Midbrain (tissue), 1 donor: ENCODE measurements around the gene ANKHD1.
"Not testable (repeated sequence)": the region's sequence is repeated elsewhere in the genome, so short reads cannot be mapped to it uniquely, and the experiment has no call there.

Source experiments
- DNase-seq: peaks from one replicate; lab custom pipeline; 2025; lab: John Stamatoyannopoulos, UW

Gene ANKHD1

DNA sequence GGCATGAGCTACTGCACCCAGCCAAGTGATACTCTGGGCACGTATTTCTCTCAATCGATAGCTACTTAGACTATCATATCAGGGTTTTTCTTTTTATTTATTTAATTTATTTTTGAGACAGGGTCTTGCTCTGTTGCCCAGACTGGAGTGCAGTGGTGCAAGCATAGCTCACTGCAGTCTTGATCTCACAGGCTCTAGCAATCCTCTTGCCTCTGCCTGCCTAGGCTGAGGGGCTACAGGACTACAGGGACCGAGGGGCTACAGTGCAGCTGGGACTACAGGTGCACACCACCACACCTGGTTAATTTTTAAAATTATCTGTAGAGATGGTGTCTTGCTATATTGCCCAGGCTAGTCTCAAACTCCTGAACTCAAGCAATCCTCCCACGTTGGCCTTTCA is 20.3 kb upstream of the ANKHD1 start:
- no peak for DNase-seq

DNA sequence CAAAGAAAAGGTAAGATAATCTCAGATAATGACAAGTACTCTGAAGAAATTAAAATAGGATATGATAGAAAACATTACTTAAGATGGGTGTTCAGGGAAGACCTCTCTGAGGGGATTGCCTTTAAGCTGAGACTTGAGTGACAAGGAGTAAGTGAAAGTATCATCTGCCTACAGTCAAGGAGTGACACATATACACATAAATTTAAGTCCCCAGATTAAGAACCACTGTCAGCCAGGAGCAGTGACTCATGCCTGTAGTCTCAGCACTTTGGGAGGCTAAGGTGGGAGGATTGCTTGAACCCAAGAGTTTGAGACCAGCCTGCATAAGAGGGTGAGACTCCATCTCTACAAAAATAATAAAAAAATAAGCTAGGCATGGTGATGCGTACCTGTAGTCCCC is 19.7 kb upstream of the ANKHD1 start:
- DNase-seq: no peak

DNA sequence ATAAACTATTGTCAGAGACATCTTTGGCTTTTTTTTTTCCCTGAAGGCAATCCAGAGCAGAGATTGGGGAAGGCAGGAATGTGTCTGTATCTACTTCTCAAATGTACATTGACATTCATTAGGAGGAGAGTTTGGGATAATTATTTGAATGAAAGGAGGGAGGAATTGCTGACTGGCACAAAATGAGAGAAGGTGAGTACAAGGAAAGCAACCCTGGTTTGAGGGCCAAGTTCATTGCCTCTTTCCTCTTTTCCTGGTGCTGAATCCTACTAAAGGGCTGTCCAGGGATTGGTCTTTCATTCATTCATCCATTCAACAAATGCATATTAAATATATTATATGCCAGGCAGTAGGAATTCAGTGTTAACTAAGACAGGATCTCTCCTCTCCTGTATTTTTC is 18.8 kb upstream of the ANKHD1 start:
- no peak for DNase-seq

DNA sequence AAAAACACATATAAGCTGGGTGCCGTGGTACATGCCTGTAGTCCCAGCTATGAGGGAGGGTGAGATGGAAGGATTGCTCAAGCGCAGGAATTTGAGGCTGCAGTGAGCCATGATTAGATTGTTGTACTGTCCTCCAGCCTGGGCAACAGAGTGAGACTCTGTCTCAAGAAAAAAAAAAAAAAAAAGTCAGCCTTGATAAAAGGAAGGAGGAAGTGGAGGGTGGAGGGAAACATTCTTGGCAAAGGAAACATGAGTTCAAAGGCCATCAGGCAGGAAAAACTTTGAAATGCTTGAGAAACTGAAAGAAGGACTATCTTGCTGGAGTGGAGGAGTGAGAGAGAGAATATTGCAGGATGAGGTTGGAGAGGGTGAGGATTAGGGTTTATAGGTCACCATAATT is 18.3 kb upstream of the ANKHD1 start:
- DNase-seq: no peak

DNA sequence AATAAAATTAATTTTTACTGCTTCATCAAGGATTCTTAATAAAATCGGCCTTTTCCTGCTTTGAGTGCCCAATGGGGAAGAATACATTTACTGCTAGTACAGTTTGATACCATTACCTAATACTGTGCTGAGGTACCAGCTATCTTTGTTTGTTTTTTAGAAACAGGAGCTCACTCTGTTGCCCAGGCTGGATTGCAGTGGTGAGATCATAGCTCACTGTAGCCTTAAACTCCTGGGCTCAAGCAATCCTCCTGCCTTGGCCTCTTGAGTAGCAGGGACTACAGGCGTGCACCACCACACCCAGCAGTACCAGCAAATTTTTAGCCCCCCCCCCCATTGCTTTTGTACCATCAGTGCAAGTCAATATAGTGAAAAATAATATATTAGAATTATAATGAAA is 13.6 kb upstream of the ANKHD1 start:
- no peak for DNase-seq

DNA sequence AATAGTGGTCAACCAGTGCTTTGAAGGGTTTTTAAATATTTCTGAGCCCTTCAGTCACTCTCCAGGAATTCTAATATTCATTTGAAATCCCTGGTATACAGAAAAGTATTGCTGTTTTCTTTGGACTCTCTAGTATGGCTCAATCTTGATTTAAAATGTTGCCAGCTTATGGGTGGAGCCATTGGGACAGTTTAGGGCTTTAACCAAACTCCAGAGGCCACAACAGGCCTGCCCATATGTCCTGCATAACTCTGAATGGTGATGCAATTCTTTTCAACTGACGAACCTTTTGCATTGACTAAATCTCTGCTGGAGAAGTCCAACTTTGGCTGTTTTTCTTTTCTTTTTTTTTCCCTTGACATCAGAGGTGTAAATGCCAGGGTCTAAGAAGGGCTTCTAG is 10.3 kb upstream of the ANKHD1 start:
- DNase-seq: no peak

DNA sequence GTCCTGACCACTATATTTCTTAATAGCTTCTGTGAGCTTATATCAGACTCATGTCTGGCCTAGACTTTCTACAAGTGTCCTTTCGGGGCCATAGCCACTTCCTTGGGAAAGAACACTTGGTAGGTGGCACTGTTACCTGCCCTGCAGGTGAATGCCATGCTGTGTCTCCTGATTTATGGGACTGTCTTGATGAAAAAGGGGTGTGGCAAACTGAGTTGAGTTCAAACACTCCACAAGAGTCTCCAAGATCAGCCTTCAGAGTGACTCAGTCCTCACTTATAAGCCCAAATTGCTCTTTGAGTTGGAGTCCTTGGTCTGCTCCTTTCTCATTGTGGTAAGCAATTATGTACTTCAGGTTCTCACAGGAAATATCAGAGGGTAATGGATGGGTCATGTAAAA is 9.9 kb upstream of the ANKHD1 start:
- DNase-seq: no peak

DNA sequence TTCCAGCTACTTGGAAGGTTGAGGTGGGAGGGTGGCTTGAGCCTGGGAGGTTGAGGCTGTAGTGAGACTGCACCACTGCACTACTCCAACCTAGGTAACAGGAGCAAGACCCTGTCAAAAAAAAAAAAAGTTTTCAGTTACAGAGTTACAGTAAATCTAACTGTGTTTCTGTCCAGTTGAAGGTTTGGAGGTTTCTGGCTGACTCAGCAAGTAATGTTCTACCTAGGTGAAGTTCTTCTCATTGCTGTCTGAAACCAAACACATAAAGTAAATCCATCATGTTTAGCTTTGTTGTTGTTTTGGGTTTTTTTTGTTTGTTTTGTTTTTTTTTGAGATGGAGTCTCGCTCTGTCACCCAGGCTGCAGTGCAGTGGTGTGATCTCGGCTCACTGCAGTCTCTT is 7.9 kb upstream of the ANKHD1 start:
- no peak for DNase-seq

DNA sequence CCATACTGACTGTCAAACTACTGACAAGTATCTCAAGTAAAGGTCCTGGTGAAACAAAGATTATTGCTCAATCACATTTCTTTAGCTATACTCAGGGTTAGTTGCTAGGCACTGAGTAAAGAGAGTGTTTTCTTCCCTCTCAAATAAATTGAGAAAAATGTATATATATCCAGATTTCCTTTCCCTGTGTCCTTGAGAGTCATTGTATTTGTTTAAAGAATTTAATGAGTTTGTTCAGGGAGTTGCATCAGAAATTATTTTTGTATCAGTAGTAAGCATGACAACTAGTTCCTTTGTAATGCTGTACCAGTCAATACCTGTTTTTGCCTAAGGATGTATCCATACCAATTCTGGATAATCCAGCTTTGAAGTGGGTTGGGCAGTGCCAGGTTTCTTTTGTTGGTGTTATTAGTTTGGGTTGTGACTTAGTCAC is 3.2 kb upstream of the ANKHD1 start:
- DNase-seq: no peak

DNA sequence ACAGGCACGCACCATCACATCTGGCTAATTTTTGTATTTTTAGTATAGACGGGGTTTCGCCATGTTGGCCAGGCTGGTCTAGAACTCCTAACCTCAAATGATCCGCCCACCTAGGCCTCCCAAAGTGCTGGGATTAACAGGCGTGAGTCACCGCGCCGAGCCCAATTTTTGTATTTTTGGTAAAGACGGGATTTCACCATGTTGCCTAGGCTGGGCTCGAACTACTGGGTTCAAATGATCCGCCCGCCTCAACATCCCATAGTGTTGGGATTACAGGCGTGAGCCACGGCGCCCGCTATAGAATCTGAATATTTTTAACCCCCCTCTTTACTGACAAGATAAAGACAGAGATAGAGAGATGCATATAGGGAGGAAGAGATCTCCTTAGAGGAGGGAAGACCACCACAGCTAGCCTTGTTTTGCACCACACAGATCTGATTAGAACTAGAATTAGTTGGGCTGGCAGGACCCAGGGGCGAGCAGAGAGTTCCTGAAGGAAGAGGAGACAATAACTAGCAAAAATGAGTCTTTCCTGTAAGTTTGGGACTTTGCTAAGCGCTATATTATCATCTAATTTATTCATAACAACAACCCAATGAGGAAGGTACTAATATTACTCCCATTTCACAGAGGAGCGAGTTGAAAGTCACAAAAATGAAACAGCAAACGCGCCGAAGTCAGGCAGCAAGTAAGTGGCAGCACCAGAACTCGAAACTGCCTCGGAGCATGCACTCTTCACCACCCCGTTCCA is 1.5 kb upstream of the ANKHD1 start:
- DNase-seq: no peak

DNA sequence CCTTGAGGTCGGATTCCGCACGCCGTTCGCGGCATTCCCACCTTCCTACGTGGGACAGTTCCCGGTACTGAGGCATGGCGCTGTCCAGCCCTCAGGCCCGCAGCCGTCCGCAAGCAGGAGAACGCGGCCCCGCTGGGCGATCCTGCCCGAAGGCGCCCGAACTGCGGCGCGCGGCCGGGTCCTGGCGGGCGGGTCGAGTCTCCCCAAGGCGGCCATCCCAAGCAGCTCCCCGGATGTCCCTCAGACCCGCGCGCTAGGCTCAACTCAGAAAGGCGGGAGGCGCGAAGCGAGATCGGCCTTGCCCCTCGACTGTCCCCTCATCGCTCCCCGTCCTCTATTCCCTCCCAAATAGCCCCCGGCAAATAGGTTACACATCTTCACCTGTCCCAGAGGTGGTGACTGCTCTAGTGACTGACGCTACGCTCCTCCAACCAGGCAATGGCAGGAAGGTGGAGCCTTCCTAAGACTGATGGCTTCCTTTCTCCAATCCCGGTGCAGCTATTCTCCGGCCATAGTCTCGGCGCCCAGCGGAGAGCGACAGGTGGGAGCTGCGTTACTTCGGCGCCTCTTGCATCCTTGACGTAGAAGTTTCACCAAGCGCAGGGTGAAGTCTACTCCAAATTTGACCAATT is 787 bp upstream of the ANKHD1 start:
- peak; percentile 98 for DNase-seq

DNA sequence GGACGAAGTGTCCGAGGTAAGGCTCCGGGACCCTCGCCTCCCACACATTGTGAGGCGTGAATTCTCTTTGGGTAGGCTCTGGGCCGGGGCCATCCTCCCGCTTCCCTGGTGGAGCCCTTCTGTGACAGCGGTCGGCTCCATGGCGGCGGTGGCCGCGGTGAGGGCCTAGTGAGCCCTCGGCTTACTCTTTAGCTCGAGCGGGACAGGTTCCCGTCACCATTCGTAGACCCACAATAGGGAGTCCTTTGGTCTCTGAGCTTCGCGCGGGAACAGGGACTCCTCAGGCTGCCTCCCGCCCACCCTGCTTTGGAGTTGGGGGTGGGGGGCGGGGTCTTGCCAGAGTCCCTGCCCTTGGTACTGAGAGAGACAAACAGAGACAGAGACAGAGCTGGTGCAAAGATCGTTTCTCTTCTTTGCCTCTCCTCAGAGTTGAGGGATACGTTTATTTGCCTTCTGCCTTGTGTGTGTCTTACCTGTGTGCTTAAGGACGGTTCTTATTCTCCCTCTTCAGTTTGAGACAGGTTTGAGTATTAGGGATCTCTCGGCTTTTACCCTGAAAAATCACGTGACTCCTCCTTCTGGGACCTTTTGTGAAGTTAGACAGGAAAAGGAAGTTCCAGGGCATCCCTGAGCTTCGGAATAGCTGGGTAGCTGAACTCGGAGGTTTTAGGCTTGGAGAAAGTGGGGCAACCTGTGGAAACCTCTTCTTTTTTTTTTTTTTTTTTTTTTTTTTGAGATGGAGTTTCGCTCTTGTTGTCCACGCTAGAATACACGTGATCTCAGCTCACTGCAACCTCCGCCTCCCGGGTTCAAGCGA is 833 bp downstream of the ANKHD1 start:
- no peak for DNase-seq

DNA sequence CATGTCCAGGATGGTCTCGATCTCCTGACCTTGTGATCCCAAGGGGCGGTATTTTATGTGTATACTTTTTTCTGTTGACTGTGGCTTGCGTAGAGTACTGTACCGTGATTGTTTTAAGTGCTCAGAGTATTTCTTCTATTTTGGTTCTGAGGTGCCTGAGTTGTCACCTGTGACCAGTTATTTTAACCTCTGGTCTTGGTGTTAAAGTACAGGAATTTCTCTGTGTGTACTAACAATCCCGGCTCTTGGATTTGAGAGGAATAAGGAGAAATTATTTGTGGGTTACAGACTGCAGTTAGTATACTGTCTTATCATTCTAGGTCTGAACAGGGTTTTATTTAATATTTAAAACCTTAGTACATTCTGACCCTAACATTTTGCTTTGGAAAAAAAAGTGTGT is 2.0 kb downstream of the ANKHD1 start:
- DNase-seq: no peak

DNA sequence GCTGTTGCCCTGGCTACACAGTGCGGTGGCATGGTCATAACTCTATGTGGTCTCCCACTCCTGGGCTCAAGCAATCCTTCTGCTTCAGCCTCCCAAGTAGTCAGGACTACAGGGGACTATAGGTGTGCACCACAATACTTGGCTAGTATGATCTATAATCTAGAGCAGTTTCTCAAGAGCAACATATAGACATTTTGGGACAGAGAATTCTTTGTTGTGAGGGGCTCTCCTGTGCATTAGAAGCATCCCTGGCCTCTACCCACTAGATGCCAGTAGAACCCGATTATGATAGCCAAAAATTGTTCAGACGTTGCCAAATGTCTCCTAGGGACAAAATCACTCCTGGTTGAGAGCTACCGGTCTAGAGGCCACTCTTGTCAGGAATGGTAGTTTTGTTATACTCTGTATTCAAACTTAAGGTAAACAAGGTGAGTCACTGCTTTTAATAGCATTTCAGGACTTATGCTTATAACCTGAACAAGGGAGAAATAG is 7.2 kb downstream of the ANKHD1 start:
- DNase-seq: no peak

DNA sequence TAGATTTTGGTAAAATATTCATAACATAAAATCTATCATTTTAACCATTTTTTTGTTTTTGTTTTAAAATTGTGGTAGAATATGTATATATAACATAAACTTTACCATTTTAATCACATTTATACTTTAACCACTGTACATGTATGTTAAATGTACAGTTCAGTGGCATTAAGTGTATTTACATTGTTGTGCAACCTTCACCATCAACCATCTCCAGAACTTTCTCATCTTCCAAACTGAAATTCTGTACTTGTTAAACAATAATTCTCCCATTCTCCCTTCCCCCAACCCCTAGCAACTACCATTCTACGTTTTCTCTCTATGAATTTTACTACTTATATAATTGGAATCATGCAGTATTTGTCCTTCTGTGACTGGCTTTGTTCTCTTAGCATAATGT is 11.6 kb downstream of the ANKHD1 start:
- DNase-seq: no peak

DNA sequence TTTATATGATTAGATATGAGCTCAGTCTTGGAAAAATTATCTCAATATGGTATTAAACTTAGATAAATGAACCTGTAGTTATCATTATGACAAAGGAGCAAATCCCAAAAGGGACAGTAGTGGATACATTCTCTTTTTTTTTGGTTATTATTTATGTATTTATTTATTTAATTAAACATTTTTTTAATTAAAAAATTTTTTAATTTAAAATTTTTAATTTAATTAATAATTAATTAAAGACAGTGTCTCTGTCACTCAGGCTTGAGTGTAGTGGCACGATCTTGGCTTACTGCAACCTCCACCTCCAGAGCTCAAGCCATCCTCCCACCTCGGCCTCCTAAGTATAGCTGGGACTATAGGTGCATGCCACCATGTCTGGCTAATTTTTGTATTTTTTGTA is 15.6 kb downstream of the ANKHD1 start:
- no peak for DNase-seq

DNA sequence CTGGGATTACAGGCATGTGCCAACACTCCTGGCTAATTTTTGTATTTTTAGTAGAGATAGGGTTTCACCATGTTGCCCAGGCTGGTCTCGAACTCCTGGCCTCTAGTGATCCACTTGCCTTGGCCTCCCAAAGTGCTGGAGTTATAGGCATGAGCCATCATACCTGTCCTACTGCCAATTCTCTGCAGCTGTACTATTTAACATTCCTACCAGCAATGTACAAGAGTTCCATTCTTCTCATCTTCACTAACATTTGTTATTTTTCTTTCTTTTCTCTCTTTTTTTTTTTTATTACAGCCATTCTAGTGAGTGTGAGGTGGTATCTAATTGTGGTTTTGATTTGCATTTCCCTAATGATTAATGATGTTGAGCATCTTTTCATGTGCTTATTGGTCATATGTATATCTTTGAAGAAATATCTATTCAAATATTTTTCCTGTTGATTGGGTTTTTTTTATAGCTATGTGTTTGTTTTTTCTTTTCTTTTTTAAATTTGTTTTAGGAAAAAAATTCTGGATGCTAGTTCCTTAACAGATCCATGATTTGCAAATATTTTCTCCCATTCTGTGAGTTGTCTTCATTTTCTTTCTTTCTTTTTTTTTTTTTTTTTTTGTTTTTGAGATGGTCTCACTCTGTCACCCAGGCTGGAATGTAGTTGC is 17.4 kb downstream of the ANKHD1 start:
- no peak for DNase-seq

DNA sequence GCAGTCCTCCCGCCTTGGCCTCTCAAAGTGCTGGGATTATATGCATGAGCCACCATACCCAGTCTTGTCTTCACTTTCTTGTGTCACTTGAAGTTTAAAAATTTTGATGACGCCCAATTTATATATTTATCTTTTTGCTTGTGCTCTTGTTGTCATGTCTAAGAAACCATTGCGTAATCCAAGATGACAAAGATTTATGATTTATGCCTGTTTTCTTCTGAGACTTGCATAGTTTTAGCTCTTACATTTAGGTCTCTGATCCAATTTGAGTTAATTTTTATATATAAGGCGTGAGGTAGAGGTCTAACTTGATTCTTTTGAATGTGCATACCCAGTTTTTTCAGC is 18.6 kb downstream of the ANKHD1 start:
- DNase-seq: no peak

DNA sequence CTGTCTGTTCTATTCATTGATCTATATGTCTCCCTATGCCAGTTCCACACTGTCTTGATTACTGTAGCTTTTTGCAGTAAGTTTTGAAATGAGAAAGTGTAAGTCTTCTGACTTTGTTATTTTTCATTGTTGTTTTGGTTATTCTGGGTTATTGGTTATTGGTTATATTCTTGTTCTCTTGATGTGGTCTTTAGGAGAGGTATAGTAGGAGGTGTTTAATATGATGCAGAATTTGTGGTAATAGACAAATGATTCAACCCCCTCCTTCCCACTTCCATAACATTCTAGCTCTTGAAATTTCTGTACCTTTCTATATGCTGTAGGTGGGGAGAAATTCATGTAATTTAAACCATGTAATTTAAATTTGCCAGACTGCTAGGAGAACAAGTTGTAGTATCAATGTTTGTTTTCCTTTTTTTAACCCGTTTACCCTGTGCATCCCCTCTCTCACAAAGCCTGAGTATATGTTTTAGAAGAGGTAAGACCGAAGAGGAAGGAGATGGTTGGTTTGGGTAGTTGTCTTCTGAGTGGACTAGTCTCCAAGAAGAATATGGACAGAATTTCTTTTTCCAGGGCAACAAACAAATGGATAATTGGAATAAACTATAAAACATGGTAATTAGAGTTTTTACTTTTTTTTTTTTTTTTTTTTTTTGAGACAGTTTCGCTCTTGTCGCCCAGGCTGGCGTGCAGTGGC is 19.2 kb downstream of the ANKHD1 start:
- DNase-seq: no peak

DNA sequence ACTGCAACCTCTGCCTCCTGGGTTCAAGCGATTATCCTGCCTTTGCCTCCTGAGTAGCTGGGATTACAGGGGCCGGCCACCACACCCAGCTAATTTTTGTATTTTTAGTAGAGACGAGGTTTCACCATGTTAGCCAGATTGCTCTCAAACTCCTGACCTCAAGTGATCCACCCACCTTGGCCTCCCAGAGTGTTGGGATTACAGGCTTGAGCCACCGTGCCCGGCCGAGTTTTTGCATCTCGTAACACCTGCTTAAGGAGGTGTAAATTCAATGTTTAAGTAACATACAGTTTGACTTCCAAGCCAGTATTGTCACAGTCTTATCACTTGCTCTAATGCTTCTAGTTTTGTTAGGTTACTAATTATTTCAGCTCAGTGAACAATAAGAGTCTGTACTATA is 19.7 kb downstream of the ANKHD1 start:
- not testable (repeated sequence) for DNase-seq

DNA sequence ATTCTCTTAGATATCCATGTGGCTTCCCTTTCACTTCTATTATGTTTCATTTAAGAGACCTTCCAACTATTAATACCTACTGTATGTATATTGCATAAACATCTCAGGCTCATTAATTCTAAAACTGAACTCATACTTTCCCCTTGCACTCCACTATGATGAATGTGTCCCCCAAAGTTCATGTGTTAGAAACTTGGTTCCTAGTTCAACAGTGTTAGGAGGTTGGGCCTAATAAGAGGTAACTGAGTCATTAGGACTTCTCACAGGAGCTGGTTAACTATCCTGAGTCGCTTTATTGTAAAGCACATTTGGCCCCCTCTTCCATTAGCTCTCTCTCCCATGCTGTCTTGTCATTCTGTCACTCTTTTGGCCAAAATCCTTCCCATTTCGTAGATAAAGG is 22.0 kb downstream of the ANKHD1 start:
- DNase-seq: no peak

DNA sequence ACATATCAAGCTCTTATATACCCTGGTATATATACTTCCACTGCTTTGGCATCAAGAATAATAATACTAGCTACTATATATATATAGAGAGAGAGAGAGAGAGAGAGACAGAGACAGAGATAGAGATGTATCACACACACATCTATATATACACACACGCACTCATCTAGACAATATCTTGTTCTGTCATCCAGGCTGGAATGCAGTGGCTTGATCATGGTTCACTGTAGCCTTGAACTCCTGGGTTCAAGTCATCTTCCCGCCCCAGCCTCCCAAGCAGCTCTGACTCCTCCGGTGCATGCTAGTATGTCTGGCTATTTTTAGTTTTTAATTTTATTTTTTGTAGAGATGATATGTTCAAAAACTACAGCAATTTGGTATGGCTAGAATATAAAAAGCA is 22.5 kb downstream of the ANKHD1 start:
- no peak for DNase-seq
